GM13976 (cell line): Measurements from ENCODE around the gene CHD2.

Experiments used
- DNase-seq: peaks from one replicate; pipeline ENCODE4 v3.0.0; 2012; ENCODE audit warnings: low spot score
- CTCF ChIP-seq: IDR thresholded peaks from 2 replicates; pipeline ENCODE4 v1.5.1; 2012; ENCODE audit warnings: borderline replicate concordance, mild to moderate bottlenecking; ENCODE audit not compliant: insufficient read depth; ENCODE audit errors: extremely low read depth, missing control alignments, control extremely low read depth
- in situ Hi-C: fragments of 300-500 bp; cut with MboI; formaldehyde crosslinking; loops from one replicate; pipeline ENCODE4 v1.12.0; 2022; ENCODE audit warnings: low sequenced_read_pairs, mixed read lengths, inconsistent platforms; ENCODE audit not compliant: unreplicated experiment

The CHD2 gene

GRCh38 chr15:92892201-92892555 lies 7.9 kb upstream of the CHD2 start:
- in situ Hi-C loops, result no loop called here
- no peak for TF ChIP-seq CTCF
- no peak for DNase-seq

GRCh38 chr15:92893200-92893599 lies 6.9 kb upstream of the CHD2 start:
- no peak for TF ChIP-seq CTCF

GRCh38 chr15:92896561-92896960 lies 3.6 kb upstream of the CHD2 start:
- DNase-seq, result no peak
- no peak for TF ChIP-seq CTCF
- in situ Hi-C loops, result no loop called here

More at GRCh38 chr15:92893200-92893599, 6.9 kb upstream of the CHD2 start:
- no peak for DNase-seq
- in situ Hi-C loops, result no loop called here

- in situ Hi-C loops, result no loop called here
- no peak for DNase-seq
- TF ChIP-seq CTCF, result no peak
Measured at GRCh38 chr15:92897620-92898019, 2.5 kb upstream of the CHD2 start.

- DNase-seq, result no peak
- in situ Hi-C loops, result no loop called here
- no peak for TF ChIP-seq CTCF
Measured at GRCh38 chr15:92898988-92899582, 1.0 kb upstream of the CHD2 start.

- TF ChIP-seq CTCF, result no peak
- DNase-seq, result no peak
- in situ Hi-C loops, result no loop called here
Measured at GRCh38 chr15:92899601-92899947, 550 bp upstream of the CHD2 start.

GRCh38 chr15:92900731-92901071 lies 577 bp downstream of the CHD2 start:
- in situ Hi-C loops, result no loop called here
- DNase-seq, result no peak
- no peak for TF ChIP-seq CTCF
